NCI-H2171 treated with DMSO at 0.1 percent for 48 hours (cell line): ENCODE data around the gene INPP5J.
"Not testable (repeated sequence)": the region's sequence is repeated elsewhere in the genome, so short reads cannot be mapped to it uniquely, and the experiment has no call there.

Source experiments
- DNase-seq: peaks from one replicate; lab custom pipeline; 2025; lab: John Stamatoyannopoulos, UW

INPP5J gene

GRCh38 chr22:31088233-31088986 lies 34.4 kb upstream of the INPP5J start:
- DNase-seq, result no peak

GRCh38 chr22:31089160-31090100 lies 33.3 kb upstream of the INPP5J start:
- peak; percentile 35 for DNase-seq

- DNase-seq, result no peak
Observed at GRCh38 chr22:31090217-31091085, 32.3 kb upstream of the INPP5J start.

GRCh38 chr22:31091106-31091975 lies 31.4 kb upstream of the INPP5J start:
- DNase-seq, result no peak

- DNase-seq, result no peak
Observed at GRCh38 chr22:31092161-31092560, 30.6 kb upstream of the INPP5J start.

- DNase-seq, result no peak
Observed at GRCh38 chr22:31093086-31093850, 29.5 kb upstream of the INPP5J start.

GRCh38 chr22:31094021-31094551 lies 28.7 kb upstream of the INPP5J start:
- DNase-seq, result peak; percentile 12

GRCh38 chr22:31094741-31095140 lies 28.0 kb upstream of the INPP5J start:
- DNase-seq, result no peak

- no peak for DNase-seq
Observed at GRCh38 chr22:31095637-31096249, 27.0 kb upstream of the INPP5J start.

- DNase-seq, result no peak
Observed at GRCh38 chr22:31096657-31097279, 26.0 kb upstream of the INPP5J start.

GRCh38 chr22:31097539-31097938 lies 25.2 kb upstream of the INPP5J start:
- not testable (repeated sequence) for DNase-seq

- no peak for DNase-seq
Observed at GRCh38 chr22:31097941-31098631, 24.7 kb upstream of the INPP5J start.

- no peak for DNase-seq
Observed at GRCh38 chr22:31098632-31099110, 24.1 kb upstream of the INPP5J start.

- DNase-seq, result no peak
Observed at GRCh38 chr22:31099386-31099785, 23.4 kb upstream of the INPP5J start.

GRCh38 chr22:31099841-31100761 lies 22.7 kb upstream of the INPP5J start:
- no peak for DNase-seq

GRCh38 chr22:31100762-31101525 lies 21.8 kb upstream of the INPP5J start:
- no peak for DNase-seq
